ENCODE data around the gene ICAM5.
"Not testable (repeated sequence)": the region's sequence is repeated elsewhere in the genome, so short reads cannot be mapped to it uniquely, and the experiment has no call there.

The ICAM5 gene

GRCh38 chr19:10270616-10271394 lies 18.9 kb upstream of the ICAM5 start, which contains the start of gene ICAM1:
Gene ICAM1 (plus strand): TSS chr19:10271120. CDS start chr19:10271160, 40 bp downstream.
- DNase-seq, result peak; percentile 94

GRCh38 chr19:10271543-10272086 lies 18.1 kb upstream of the ICAM5 start:
- DNase-seq, result peak; percentile 91

- peak; percentile 20 for DNase-seq
These were observed 15.2 kb upstream of the ICAM5 start for GRCh38 chr19:10274589-10274988.

- DNase-seq, result no peak
These were observed 11.8 kb upstream of the ICAM5 start for GRCh38 chr19:10277795-10278589.

- DNase-seq, result no peak
These were observed 10.8 kb upstream of the ICAM5 start for GRCh38 chr19:10278935-10279334.

GRCh38 chr19:10279737-10280442 lies 9.9 kb upstream of the ICAM5 start:
- no peak for DNase-seq

- not testable (repeated sequence) for DNase-seq
These were observed 7.7 kb upstream of the ICAM5 start for GRCh38 chr19:10282043-10282442.

- DNase-seq, result no peak
These were observed 6.3 kb upstream of the ICAM5 start for GRCh38 chr19:10283301-10284064.

GRCh38 chr19:10284065-10284959 lies 5.4 kb upstream of the ICAM5 start:
- DNase-seq, result no peak

- DNase-seq, result no peak
These were observed 4.8 kb upstream of the ICAM5 start for GRCh38 chr19:10284960-10285278.

GRCh38 chr19:10285393-10285792 lies 4.4 kb upstream of the ICAM5 start:
- no peak for DNase-seq

GRCh38 chr19:10286803-10287737 lies 2.7 kb upstream of the ICAM5 start, which contains the start of gene ICAM4:
Gene ICAM4 (plus strand): TSS chr19:10286955. CDS start chr19:10287013, 58 bp downstream.
- peak; percentile 82 for DNase-seq

GRCh38 chr19:10288662-10289166 lies 1.0 kb upstream of the ICAM5 start:
- DNase-seq, result peak; percentile 88

GRCh38 chr19:10289167-10289835 lies 451 bp upstream of the ICAM5 start:
- DNase-seq, result peak; percentile 96

GRCh38 chr19:10290357-10290875 lies 664 bp downstream of the ICAM5 start:
- peak; percentile 54 for DNase-seq

- DNase-seq, result peak; percentile 86
These were observed 1.3 kb downstream of the ICAM5 start for GRCh38 chr19:10290876-10291553.

GRCh38 chr19:10291554-10292205 lies 1.9 kb downstream of the ICAM5 start:
- no peak for DNase-seq

All from RPMI8226 (cell line).